GM19099 (cell line): ENCODE results near the gene RARG.

Experiments
- POLR2A ChIP-seq: IDR thresholded peaks from 3 replicates; pipeline ENCODE4 v1.6.1; 2011; ENCODE audit warnings: low read depth; ENCODE audit not compliant: insufficient read length; ENCODE audit errors: extremely low read depth

The RARG gene

DNA sequence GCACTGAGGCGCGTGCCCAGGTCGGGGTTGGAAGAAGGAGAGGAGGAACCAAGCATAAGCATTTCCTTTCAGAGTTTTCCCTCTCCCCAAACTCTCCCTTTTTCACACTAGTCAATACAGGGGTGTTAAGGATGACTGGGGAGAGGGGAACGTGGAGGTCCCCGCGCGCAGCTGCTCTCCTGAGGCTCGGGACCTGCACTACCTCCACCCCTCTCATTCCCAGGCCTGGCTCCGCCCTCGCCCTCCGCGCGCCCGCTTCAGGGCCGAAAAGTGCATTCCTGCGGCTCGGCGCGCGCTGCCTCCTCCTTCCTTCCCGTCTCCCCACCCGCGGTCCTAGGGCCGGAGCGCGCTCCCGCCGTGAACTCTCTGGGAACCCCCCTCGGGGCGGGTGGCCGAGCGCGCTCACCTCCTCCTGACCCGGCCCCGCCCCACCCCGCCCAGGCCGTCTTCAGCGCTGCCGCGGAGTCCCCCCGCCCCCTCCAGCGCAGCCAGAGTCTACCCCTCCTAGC, 11.3 kb downstream of the RARG start:
- no peak for TF ChIP-seq POLR2A

DNA sequence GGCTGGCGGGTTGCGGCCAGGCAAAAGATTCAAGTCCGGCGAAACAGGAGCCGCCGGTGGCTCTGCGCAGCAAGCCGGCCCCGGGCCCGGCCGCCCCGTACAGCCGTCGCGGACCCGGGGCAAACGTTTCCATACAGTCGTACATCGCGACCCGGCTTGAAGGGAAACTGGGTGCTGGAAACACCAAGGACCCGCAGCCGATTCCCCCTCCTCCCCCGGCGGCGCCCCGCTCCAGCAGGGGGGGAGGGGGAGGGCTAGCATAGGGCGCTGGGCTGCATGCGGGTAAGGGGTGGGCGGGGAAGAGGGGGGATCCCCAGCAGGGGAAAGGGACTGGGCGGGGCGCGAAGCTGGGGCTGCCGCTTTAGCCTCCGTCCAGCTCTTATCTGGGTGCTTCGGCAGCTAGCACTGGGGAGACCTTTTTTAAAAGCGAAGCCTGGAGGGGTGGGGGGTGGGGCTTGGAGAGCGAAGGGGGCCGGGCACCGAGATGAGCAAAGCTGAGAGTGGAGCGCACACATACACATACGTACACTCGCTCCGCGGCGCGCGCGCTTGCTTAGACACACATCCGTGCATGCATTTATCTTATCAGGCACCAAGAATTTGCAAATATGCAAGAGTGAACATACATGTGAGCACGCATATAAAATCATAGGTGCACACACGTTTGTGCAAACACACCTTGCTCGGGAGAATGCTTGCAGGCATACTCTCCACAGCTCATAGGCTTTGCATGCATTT, 11.9 kb downstream of the RARG start:
- no peak for TF ChIP-seq POLR2A

DNA sequence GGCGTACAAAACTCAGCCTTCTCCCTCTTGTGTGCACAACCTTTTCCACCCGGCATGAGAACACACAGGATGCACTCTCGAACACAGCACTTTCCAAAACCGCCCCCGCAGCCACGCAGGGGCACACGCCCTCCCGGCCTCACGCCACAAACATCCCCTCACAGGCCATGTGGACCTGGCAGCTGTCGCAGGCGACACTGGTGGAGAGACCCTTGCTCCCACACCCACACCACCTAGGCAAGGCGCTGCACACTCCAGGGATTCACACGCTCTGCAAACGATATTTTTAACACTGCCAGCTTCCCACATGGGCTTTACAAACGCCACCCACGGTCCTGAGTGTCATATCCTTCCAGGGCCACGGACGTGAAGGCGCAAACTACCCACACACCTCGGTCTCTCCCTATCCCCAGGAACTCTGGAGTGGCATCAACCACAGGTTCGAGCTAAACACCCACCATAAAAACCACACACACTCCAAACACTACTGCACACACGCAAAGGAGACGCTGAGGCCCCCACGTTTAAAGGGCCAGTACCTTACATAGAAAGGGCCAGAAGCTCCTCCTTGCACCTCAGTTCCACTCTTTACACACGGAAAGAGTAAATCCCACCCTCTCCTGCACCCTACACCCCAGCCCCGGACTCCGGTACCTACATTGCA, 12.6 kb downstream of the RARG start:
- no peak for TF ChIP-seq POLR2A

DNA sequence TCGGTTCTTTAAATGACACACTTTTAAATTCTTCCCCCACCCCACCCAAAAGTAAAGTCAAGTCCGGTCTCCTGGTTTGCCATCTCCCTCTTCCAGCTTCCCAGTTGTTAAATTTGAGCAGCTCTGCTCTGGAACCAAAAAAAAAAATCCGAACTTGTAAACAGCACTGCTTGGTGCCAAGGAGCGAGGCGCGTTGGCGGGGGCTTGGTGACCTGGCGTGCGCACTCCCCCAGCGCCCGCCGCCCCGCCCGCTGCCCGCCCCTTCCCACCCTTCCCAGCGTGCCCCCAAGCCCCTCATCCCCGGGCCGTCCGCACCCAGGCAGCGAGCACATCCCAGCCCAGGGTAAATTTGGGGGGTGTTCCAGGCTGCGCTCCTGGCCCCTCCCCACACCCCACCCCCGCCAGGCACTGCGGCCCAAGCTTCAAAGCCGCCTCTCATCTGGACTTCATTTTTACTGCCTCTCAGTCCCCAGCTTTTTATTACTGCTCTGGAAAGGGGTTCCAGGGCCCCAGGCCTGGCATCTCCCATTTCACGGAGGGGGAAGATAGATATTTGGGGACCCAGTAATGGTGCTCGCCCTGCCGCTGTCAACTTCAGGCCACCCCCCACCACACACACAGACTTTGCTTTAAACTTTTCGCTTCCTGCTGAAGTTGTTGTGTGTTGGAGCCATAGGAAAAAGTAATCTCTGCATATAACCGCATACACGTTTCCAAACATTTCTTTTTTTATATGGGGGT, 13.3 kb downstream of the RARG start:
- no peak for TF ChIP-seq POLR2A

DNA sequence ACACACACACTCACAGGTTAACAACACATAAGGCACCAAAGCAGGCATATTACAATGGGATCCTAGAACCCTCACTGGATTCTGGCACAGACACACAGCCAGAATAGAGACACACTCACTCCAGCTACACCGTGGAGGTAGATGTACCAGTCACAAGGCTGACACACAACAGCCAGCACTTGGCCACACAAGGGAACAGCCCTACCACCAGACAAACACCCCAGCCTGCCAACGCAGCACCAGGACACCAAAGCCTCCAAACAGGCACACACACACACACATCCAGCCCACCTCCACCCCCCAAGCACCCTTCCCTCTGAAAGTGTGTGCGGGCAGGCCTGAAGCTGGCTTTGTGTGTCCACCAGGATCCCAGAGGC, 14.1 kb downstream of the RARG start:
- no peak for TF ChIP-seq POLR2A

DNA sequence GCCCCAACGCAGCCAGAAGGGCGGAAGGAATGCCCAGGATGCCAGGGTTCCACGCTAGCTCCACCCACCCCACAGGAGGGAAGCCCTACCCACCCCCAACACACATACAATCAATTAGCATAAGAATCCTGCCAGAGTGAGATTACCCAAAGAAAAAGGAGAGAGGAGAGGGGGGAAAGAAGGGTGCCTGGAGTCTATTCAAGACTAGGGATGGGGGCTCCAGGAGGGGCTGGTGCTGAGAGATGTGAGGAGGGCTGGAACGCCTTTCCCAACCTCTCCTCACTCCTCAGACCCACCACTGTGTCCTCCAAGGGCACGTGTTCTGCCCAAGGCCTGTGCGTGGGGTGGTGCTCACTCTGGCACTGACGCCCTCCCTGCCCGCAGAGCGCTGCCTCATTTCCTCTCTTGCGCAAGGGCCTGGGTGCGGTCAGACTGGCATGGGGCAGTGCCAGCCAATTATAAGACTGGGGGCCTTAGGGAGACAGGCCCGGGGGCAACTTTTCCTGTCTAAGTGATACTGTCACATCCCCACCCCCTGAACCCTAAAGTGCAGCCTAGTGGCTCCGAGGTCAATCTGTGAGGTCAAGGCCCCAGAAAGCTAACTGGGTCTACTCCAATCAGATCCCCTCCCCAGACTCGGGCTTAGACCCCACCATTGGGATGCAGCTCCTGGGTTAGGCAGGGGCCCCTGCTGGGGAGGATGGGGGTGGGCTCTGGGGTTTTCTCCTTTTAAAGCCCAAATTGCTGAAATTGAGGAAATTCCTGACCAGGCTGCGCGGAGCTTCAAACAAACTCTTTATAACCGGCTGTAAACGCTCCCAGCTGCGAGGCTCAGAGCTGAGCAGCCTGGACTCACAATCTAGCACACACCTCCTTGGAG, 14.7 kb downstream of the RARG start:
- TF ChIP-seq POLR2A: no peak

DNA sequence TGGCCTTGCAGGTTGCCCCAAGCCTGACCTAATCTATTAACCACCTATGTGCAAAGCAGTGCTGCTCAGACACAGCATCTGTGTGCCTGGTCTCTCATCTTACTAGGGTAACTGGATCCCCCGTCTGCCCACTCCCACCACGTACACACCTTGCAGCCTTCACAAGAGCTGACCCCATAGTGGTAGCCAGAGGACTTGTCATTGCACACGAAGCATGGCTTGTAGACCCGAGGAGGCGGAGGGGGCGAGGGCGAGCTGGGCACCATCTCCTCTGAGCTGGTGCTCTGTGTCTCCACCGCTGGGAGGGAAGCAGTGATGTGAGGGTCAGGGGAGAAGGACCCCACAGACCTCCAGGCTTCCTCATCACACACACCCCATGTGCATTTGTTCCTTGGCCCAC, 16.5 kb downstream of the RARG start:
- no peak for TF ChIP-seq POLR2A

DNA sequence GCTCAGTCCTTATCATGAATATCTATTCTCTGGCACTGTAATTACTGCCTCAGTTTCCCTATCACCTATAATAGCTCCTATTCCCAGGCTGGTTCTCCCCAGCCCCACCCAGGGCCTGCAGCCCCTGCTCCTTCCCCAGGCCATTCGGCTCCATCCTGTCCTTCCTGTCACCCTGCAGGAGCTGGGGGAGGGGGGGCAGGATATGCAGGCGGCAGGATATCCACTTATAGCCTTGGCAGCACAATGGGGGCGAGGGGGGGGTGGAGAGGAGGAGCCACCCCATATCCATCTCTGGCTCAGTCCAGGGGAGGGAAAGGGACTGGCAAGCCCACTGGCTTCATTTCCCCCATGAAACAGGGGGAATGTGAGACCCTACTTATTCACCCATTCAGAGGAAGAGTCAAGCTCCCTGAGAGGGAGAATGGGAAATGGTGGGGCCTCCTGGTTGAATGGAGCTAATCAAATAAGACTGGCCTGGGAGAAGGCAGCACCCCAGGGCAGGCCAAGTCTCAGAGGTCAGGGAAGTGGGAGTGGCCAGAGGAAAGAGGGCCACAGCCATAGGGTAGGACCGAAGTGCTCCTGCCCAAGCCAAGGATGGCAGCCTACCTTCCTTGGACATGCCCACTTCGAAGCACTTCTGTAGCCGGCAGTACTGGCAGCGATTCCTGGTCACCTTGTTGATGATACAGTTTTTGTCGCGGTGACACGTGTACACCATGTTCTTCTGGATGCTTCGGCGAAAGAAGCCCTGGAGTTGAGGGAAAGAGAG, 17.1 kb downstream of the RARG start:
- no peak for TF ChIP-seq POLR2A

DNA sequence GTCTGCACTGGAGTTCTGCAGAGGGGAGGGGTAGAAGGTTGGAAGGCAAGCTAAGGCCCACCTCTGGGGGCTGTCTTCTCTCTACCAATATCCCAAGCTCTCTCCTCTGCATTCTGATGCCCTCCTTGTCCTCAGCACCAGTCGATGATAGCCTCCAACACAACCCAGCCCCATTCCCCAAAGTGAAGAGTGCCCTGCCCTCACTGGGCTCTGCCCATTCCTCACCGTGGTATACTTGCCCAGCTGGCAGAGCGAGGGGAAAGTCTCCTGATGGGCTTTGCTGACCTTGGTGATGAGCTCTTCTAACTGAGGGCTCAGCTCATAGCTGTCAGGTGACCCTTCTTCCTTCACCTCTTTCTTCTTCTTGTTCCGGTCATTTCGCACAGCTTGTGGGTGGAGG, 17.8 kb downstream of the RARG start:
- no peak for TF ChIP-seq POLR2A

DNA sequence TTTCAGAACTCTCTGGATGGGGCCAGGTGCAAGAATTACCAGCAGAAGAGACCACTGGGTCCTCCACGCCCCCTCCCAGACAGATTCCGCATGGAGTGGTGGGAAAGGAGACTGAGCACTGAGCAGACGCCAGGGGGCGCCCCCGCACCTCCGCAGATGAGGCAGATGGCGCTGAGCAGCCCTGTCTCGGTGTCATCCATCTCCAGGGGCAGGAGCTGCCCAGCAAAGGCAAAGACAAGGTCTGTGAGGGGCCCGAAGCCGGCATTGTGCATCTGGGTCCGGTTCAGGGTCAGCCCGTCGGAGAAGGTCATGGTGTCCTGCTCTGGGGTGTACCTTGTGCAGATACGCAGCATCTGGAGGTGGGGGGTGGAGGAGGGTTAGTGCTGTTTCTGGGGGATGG, 18.7 kb downstream of the RARG start:
- TF ChIP-seq POLR2A: no peak

DNA sequence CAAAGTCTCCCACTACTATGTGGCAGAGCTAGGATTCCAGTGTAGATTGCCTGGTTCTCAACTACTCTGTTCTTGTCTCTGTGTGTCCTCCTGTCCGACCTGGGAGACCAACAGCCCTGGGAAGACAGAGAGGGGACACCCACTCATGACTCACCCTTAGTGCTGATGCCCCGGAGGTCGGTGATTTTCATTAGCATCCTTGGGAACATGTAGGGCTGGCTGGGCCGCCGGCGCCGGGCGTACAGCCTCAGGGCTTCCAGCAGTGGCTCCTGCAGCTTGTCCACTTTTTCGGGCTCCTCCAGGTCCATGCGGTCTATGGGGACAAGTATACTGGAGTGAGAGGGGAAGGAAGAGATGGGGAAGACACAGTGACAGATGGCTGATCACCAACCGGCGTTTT, 19.1 kb downstream of the RARG start:
- no peak for TF ChIP-seq POLR2A

DNA sequence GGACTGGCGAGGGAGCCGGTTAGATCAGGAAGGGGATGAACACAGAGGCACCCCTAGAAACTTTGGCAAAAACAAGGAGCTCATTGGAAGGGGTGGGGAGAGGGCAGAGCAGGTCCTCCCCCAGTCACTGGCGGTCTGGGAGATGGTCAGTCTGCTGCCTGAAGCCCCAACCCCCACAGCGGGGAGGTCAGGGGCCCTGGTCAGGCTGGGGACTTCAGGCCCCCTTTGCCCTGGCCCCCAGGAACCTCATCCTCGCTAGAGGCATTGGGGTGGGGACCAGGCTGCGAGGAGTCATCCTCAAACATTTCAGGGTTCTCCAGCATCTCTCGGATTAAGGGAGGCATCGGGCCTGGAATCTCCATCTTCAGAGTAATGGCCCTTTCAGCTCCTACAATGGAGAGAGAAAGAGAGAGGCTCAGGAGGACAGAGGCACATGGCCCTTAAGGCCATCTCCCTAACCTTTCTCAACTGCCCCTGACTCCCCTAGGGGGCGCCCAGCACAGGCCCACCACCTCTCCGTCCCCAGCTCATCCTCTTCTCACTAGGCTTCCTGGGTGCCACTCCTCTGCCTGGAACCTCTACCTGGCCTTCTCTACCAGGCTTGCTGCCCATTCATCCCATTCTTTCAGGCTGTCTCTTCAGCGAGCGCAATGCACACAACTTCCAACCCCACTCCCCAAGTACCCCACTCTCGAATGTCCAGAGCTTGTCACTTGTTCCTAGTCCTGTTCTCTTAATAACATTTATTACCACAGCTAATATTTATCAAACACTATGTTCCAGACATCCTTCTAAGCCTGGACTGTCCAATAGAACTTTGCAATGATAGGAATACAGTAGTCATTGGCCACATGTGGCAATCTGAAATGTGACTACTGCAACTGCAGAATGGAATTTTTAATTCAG, 20.3 kb downstream of the RARG start:
- TF ChIP-seq POLR2A: no peak

DNA sequence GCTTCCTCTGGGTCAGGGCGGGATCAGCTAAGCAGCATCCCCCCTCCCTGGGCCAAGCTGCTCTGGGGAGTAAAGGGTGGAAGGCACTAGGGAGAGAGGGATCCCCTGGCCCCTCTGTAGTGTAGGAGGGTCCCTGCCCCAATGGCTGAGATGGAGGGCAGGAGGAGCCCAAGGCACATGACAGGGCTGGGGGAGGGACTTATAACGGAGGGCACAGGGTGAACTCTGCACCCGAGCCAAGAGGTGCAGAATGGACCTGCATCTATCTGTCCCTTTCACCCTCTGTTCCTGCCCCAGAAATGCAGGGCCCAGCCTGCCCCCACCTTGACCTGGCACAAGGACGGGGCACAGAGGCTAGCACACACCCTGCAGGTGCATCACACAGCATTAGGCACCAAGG, 21.2 kb downstream of the RARG start:
- no peak for TF ChIP-seq POLR2A
